ENCODE results near the gene FEZ2.

- TF ChIP-seq CTCF (IDR thresholded peaks at IDR 0.05): no peak
- no peak for TF ChIP-seq POLR2AphosphoS5 (IDR thresholded peaks at IDR 0.05)
- no peak for TF ChIP-seq EP300 (IDR thresholded peaks at IDR 0.05; ENCODE audit: low read depth)
- no peak for TF ChIP-seq POLR2A (IDR thresholded peaks at IDR 0.05)
Observed at GRCh38 chr2:36540986-36541754, 56.8 kb downstream of the FEZ2 start.

Measured in transverse colon (tissue), 4 donors.